B cell (primary cell): ENCODE measurements around the gene FNDC11. TPM values are rescaled to one million over a fixed set of nuclear protein-coding genes. Genes with fewer than 3 reads are reported as not detected.

Experiments
- ATAC-seq: fragments of 200-7000 bp; cut with Tn5 transposase; one replicate; pipeline ENCODE4 v1.10.0; 2021; ENCODE audit warnings: low read depth, mild to moderate bottlenecking, moderate number of reproducible peaks, moderate library complexity
- CTCF ChIA-PET: fragments of 350-600 bp; sonication (Branson Sonifier 250); formaldehyde crosslinking; loops from one replicate; lab custom pipeline; 2021; ENCODE audit warnings: antibody characterized with exemption, inconsistent platforms; lab: Charles Lee
- POLR2A ChIA-PET: fragments of 350-600 bp; sonication (Branson Sonifier 250); formaldehyde crosslinking; loops from one replicate; lab custom pipeline; 2021; ENCODE audit warnings: antibody characterized with exemption; lab: Charles Lee
- DNase-seq: peaks from one replicate; pipeline ENCODE4 v3.0.0; 2013
- H2AFZ ChIP-seq: 2 replicates; pipeline ENCODE4 v1.6.1; 2012; ENCODE audit warnings: mild to moderate bottlenecking, low read depth, low read length; ENCODE audit not compliant: insufficient read depth, poor library complexity, severe bottlenecking
- H3K27ac ChIP-seq, 2 donors: 1 replicate in 1 of 2; 2 replicates in 1 of 2; pipeline ENCODE4 v1.5.1; 2012 to 2013; ENCODE audit warnings: low read length in 2 of 2, mild to moderate bottlenecking in 2 of 2, moderate library complexity in 1 of 2
- H3K27me3 ChIP-seq, 4 experiments: fragments of 200-600 bp in 1 of 4; sonication (generic) in 1 of 4; replicated peaks in 1 of 4; 1 replicate in 2 of 4; 2 replicates in 2 of 4; pipeline versions ENCODE4 v1.6.1 to v1.7.0; 2013 to 2016; ENCODE audit warnings: low read length in 3 of 4, mild to moderate bottlenecking in 2 of 4, mixed read lengths in 1 of 4, moderate library complexity in 1 of 4; ENCODE audit not compliant: insufficient read depth in 4 of 4, control insufficient read depth in 3 of 4; ENCODE audit errors: control extremely low read depth in 1 of 4
- H3K36me3 ChIP-seq, 2 experiments: replicated peaks in 1 of 2; 1 replicate in 1 of 2; 2 replicates in 1 of 2; pipeline versions ENCODE4 v1.6.1 to v1.7.1; 2013; ENCODE audit warnings: low read length in 1 of 2; ENCODE audit not compliant: insufficient read depth in 2 of 2, control insufficient read depth in 1 of 2; ENCODE audit errors: control extremely low read depth in 1 of 2, extremely low read depth in 1 of 2
- H3K4me1 ChIP-seq, 2 donors: fragments of 200-600 bp in 1 of 2; sonication (generic) in 1 of 2; 1 replicate in 1 of 2; 2 replicates in 1 of 2; pipeline versions ENCODE4 v1.5.1 to v1.6.1; 2013 to 2017; ENCODE audit warnings: low read length in 2 of 2; ENCODE audit not compliant: control insufficient read depth in 2 of 2, insufficient read depth in 2 of 2
- H3K4me2 ChIP-seq: replicated peaks from 2 replicates; pipeline ENCODE3; 2012; ENCODE audit warnings: mild to moderate bottlenecking, low read depth, low read length; ENCODE audit not compliant: poor library complexity, severe bottlenecking
- H3K4me3 ChIP-seq, 5 experiments: fragments of 200-600 bp in 1 of 5; sonication (generic) in 1 of 5; 1 replicate in 3 of 5; 2 replicates in 2 of 5; pipeline versions ENCODE4 v1.5.1 to v1.7.0; 2011 to 2016; ENCODE audit warnings: low read length in 4 of 5, mild to moderate bottlenecking in 4 of 5, low read depth in 2 of 5, control low read depth in 1 of 5, moderate library complexity in 1 of 5; ENCODE audit not compliant: insufficient read depth in 1 of 5; ENCODE audit errors: control extremely low read depth in 1 of 5, extremely low read depth in 1 of 5
- H3K79me2 ChIP-seq: fragments of 200-600 bp; sonication (generic); one replicate; pipeline ENCODE4 v1.6.0; 2016; ENCODE audit warnings: low read length; ENCODE audit not compliant: control insufficient read depth, insufficient read depth
- H3K9ac ChIP-seq: fragments of 200-600 bp; sonication (generic); 2 replicates; pipeline ENCODE4 v1.6.1; 2017; ENCODE audit warnings: mild to moderate bottlenecking, low read length, moderate library complexity
- H3K9me3 ChIP-seq, 3 donors: one replicate each; pipeline versions ENCODE4 v1.6.1 to v1.7.1; 2013; ENCODE audit warnings: low read length in 2 of 3; ENCODE audit not compliant: control insufficient read depth in 2 of 3, insufficient read depth in 1 of 3; ENCODE audit errors: control extremely low read depth in 1 of 3
- H4K20me1 ChIP-seq: 2 replicates; pipeline ENCODE4 v1.6.0; 2012; ENCODE audit warnings: mild to moderate bottlenecking, low read length; ENCODE audit not compliant: insufficient read depth, control insufficient read depth, poor library complexity, severe bottlenecking
- H3K27ac Mint-ChIP-seq: one replicate; pipeline ENCODE4 v1.8.0; 2021; ENCODE audit warnings: mixed read lengths
- H3K27me3 Mint-ChIP-seq: one replicate; pipeline ENCODE4 v1.8.0; 2021; ENCODE audit warnings: mixed read lengths
- H3K4me1 Mint-ChIP-seq: one replicate; pipeline ENCODE4 v1.8.0; 2021; ENCODE audit warnings: mixed read lengths
- H3K4me3 Mint-ChIP-seq: one replicate; pipeline ENCODE4 v1.8.0; 2021; ENCODE audit warnings: mixed read lengths
- H3K9me3 Mint-ChIP-seq: one replicate; pipeline ENCODE4 v1.8.0; 2022; ENCODE audit warnings: mixed read lengths; ENCODE audit not compliant: insufficient read depth
- CTCF ChIP-seq: fragments of 200-600 bp; IDR thresholded peaks from one replicate; pipeline ENCODE4 v1.8.0; 2022; ENCODE audit warnings: antibody characterized with exemption, mild to moderate bottlenecking
- EZH2 ChIP-seq: IDR thresholded peaks from 2 replicates; pipeline ENCODE4 v1.6.1; 2012; ENCODE audit warnings: borderline replicate concordance, low read depth, mild to moderate bottlenecking, moderate library complexity, low read length; ENCODE audit not compliant: insufficient read depth, poor library complexity, severe bottlenecking
- WGBS: methylation state at CpG from one replicate; pipeline ENCODE4 v1.1.5; 2013; ENCODE audit warnings: missing lambda C conversion rate; ENCODE audit not compliant: insufficient coverage; 5-methylcytosine and 5-hydroxymethylcytosine counted together
- intact Hi-C: fragments of 100-400 bp; cut with micrococcal nuclease; formaldehyde crosslinking; loops from one replicate; pipeline ENCODE4 v1.10.0; 2022
- polyA plus RNA-seq: library from polyadenylated mRNA; depleted of rRNA; stranded (reverse); fragments of >200 nt; gene quantifications from 2 replicates; pipeline ENCODE4 v1.2.3, GENCODE V29; 2012
- total RNA-seq, 2 donors: library from RNA; stranded (reverse); fragments of 120-200 nt in 1 of 2; gene quantifications; 1 replicate in 1 of 2; 2 replicates in 1 of 2; pipeline versions ENCODE4 v1.2.3 to v1.2.4, GENCODE V29; 2013 to 2022

Gene FNDC11
- total and polyA plus RNA-seq, 2 donors (not counting 1 experiment from before 2014, with no cell fraction given): 3.8 to 34.2 TPM

GRCh38 chr20:63507083-63507743 lies 46.7 kb upstream of the FNDC11 start:
- Mint-ChIP-seq H3K27ac (no peak overlapping the region), H3K27me3 (peaks cover 45% of the 10 kb centered on the region), H3K4me3 (no peak overlapping the region), H3K9me3 (peaks cover 2% of the 10 kb centered on the region), H3K4me1 (no peaks in the 10 kb centered on the region)
- H3K79me2 ChIP-seq: no peaks in the 10 kb centered on the region
- no peaks in the 10 kb centered on the region for H4K20me1 ChIP-seq
- peaks cover 0 to 22% (median under 1%) of the 10 kb centered on the region in 4 experiments for H3K27me3 ChIP-seq
- DNase-seq (no peak), ATAC-seq (no peak)
- H3K36me3 ChIP-seq: no peaks in the 10 kb centered on the region
- H3K4me2 ChIP-seq: no peak overlapping the region
- no peaks in the 10 kb centered on the region for H3K4me1 ChIP-seq
- H3K27ac ChIP-seq: no peak overlapping the region
- POLR2A ChIA-PET: no interaction called here
- TF ChIP-seq CTCF: no peak
- no peak for TF ChIP-seq EZH2
- H3K9ac ChIP-seq: no peak overlapping the region
- H3K4me3 ChIP-seq: no peak overlapping the region
- CTCF ChIA-PET: interaction anchor here (0.7 to 1.5 kb wide), 2 partner anchors 11 to 52 kb away, joined by 3 to 6 read pairs; no protein-coding TSS in a partner anchor
- H2AFZ ChIP-seq: no peak overlapping the region
- intact Hi-C loops: no loop called here
- H3K9me3 ChIP-seq: peaks cover 0 to 26% (median 0%) of the 10 kb centered on the region in 3 donors
- 92% methylated on average over 25 of the region's 30 CpGs for WGBS

- no peak for TF ChIP-seq CTCF
- no peak overlapping the region for H3K4me3 Mint-ChIP-seq
- H3K9me3 Mint-ChIP-seq: peaks cover 2% of the 10 kb centered on the region
- intact Hi-C loops: no loop called here
- Histone ChIP-seq H3K27ac (no peak overlapping the region), H3K79me2 (no peaks in the 10 kb centered on the region), H3K36me3 (no peaks in the 10 kb centered on the region), H3K4me1 (no peaks in the 10 kb centered on the region), H3K9ac (no peak overlapping the region), H4K20me1 (no peaks in the 10 kb centered on the region), H2AFZ (no peak overlapping the region), H3K27me3 (peaks cover 0 to 19% (median 4%) of the 10 kb centered on the region in 4 experiments), H3K4me2 (no peak overlapping the region), H3K9me3 (peaks cover 0 to 26% (median 0%) of the 10 kb centered on the region in 3 donors), H3K4me3 (no peak overlapping the region)
- peaks cover 52% of the 10 kb centered on the region for H3K27me3 Mint-ChIP-seq
- POLR2A ChIA-PET: no interaction called here
- DNase-seq (no peak), ATAC-seq (no peak)
- CTCF ChIA-PET: interaction anchor here (1.5 kb wide), 1 partner anchor 12 kb away, joined by 6 read pairs; no protein-coding TSS in a partner anchor
- H3K27ac Mint-ChIP-seq: no peak overlapping the region
- no peaks in the 10 kb centered on the region for H3K4me1 Mint-ChIP-seq
- WGBS: 76% methylated on average over 26 of the region's 33 CpGs
Observed at GRCh38 chr20:63508072-63508768, 45.7 kb upstream of the FNDC11 start.
